Hematopoietic multipotent progenitor cell treated with erythropoietin and hydrocortisone succinate and interleukin-3 and kit ligand, for 15 days (in vitro differentiated cells): ENCODE data around the gene WWC2.

Experiments
- DNase-seq: peaks from one replicate; pipeline ENCODE4 v3.0.0-alpha.2; 2015; ENCODE audit warnings: low spot score

WWC2 gene

DNA sequence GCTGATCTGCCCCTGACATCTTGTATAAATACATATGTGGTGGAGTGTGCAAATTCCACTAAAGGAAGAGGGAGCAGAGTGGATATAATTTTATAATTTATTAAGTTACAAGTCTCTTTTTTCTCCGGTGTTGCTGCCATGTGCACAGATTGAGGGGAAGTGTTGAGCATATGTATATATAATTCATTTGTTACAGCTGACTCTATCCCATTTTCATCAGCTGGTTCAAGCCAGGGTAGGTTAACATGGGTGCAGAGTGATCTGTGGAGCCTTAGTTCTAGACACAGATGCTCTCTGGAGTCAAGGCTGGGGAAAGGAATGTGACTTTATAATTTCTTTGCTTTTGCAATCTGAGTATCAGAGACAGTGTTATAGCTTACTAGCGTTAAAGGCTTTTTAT is 103.5 kb downstream of the WWC2 start:
- no peak for DNase-seq

DNA sequence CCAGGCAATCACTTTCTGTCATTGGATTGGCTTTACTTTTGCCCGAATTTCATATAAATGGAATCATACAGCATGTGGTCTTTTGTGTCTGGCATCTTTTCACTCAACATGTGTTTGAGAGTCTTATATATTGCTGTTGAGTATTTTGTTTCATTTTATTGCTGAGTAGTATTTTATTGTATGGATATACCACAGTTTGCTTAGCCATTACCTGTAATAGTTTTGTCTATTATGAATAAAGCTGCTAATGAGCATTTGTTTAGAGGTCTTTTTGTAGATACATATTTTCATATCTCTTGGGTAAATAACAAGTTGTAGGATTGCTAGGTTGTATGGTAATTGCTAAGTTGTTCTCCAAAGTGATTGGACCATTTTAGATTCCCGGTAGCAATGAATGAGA is 105.7 kb downstream of the WWC2 start:
- DNase-seq, result no peak

DNA sequence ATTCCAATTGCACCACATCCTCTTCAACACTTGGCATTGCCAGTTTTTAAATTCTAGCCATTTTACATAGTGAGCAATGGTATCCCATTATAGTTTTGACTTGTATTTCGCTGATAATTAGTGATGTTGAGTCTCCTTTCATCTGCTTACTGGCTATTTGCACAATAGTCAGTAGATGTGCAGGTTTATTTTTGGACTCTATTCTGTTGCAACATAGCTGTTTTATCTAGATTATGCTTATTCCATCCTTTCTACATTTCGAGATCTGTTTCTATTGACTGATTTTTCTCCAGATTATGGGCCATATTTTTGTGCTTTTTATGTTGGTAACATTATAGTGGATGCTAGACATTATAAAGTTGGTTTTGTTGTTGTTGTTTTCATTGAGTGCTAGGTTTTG is 106.1 kb downstream of the WWC2 start:
- no peak for DNase-seq

DNA sequence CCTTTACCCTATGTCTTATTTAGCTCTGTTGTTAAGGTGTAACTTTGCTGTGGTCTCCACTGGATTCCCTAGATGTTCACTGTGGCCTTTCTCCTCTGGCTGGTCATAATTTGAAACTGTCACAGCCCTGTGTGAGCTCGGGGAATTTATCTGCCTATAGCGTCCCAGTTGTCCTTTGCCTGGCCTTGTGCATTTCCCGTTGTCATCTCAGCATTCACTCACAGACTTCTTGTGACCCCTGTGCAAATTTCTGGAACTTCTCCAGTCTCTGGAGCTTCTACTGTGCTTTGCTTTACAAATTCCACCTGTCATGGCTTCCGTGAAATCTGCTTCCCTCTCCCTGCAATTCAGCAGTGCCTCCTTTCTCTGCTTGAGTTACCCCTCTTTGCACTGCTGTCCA is 106.7 kb downstream of the WWC2 start:
- no peak for DNase-seq

DNA sequence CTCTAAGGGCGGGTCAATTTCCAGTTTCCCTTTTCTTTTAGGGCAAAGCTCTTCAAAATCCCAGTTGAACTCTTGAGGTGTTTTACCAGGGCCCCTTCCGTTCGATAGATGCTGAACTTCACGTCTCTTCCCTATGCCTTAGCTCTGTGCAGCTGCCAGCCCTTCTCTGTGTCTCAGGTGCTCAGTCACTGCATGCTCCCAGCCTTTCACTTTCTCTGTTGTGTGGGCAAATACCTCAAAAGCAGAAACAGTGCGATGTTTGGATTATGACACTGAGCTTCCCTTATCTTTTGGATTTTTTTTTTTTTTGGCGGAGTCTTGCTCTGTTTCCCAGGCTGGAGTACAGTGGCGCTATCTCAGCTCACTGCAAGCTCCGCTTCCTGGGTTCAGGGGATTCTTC is 112.5 kb downstream of the WWC2 start:
- no peak for DNase-seq

DNA sequence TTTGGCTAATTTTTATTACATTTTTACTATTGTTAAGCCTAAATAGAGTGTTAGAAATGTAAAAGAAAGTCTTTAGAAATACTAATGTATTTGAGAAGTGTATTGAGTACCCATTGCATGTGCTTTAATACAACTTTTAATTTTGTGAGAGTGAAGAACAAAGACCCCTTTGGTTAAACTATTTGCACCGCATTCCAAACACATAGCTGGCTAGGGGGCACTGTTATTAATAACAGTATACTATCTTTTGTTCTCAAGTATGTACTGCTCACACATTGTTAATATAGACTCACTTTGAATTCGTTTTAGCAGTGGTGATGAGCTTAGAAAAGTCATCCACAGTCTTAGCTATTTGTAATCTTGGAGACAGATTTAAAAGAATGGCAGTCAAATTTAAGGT is 114.9 kb downstream of the WWC2 start:
- DNase-seq, result no peak

DNA sequence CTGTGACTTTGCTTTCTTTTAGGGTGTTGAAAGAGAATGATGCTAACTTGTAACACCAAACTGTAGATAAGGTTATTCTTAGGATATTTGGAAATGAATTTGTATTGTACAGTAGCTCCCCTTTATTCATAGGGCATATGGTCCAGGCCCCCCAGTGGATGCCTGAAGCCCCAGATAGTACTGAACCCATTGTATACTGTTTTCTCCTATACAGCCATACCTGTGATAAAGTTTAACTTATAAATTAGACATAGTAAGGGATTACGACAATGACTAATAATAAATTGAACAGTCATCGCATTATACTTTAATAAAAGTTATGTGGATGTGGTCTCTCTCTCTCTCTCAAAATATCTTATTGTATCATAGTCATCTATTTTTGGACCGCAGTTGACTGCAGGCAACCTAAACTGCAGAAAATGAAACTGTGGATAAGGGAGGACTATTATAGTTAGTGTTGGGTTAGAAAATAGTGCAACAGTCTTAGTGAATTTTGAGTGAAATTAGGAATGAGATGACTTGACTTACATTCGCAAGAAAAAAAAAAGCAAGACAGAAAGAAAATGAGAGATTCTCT is 115.9 kb downstream of the WWC2 start:
- DNase-seq, result no peak

DNA sequence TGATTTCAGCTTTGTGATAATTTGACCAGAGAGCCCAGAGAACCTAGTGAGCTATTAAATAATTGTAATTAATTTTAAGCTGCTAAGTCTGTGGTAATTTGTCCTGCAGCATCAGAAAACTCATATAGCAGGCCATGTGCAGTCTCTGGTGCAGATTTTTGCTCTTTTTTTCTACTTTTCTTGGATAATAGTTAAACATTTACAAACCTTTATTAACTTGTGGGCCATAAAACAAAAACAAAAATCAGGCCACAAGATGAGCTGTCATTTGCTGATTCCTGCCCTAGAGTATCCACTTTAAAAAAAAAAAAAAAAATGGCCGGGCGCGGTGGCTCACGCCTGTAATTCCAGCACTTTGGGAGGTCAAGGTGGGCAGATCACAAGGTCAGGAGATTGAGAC is 121.2 kb downstream of the WWC2 start:
- DNase-seq, result no peak

DNA sequence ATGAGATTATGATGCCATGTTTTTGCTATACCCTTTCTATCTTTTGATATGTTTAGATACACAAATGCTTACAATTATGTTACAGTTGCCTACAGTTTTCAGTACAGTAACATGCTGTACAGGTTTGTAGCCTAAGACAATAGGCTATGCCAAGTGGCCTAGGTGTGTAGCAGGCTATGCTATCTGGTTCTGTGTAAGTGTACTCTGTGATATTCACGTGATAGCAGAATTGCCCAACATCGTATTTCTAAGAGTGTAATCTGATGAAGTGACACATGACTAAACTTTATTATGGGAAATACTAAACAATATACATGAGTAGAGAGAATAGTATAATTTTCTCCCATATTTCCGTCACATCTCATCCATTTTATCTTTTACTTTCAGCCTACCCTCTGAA is 124.0 kb downstream of the WWC2 start:
- no peak for DNase-seq

DNA sequence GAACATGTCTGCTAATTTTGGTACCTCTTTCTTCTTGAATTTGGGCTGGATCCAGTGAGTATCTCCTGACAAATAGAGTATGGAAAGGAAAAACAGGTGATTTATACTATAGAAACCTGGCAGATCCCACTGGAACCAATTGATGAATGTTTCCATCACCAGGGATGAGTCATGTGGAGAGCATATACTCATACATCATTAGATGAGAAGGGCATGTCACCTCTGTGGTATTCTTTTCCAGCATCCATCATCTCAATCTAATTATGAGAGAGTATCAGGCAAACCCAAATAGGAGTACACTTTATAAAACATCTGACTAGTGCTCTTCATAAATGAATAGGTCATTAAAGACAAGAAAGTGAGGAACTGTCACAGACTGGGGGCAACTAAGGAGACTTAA is 130.3 kb downstream of the WWC2 start:
- no peak for DNase-seq

DNA sequence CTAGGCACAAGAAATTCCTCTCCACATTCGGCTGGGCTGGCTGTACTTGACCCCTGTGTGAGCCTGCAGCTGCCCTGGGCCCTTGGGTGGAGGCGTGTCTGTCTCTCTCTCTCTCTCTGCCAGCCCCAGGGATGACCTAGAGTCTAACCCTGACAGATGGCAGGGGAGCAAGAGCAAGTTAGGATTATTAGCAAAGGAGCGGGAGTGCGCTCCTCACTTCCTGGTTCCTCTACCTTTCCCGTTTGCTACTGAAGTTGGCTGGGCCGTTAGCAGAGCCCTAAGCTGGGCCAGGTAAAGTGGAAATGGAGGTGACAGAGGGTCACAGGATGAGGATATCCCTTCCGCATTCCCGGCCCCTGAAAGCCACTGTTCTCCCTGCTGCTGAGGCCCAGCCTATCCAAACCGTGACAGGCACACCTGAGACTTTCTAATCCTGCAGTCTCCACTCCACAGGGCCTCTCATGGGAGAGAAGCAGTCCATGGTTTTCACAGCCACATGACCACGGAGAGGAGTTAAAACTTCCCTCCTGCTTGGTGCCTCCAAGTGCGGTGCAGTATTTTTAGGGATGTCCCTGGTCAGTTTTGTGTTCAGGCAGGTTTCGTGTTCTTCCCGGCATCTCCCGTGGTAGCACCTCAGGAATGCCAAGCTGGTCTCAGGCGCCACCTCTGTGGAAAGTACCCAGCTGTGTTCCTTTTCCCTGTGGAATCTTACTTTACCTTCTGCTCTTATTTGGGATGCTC is 141.7 kb downstream of the WWC2 start:
- no peak for DNase-seq

DNA sequence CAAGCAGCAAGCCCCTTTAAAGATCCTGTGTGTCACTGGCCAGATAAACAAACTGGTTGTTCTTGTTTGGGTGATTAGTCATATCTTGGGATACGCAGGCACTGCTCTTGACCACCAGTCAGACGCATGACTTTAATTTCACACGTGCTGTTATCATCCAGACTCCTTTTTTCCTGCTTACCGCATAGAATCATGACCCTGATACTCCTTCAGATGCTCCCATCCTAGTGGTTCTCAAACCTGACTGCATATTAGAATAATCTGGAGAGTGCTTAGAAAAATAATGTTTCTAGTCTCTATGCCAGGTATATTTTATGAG is 142.2 kb downstream of the WWC2 start:
- DNase-seq, result peak; percentile 53

DNA sequence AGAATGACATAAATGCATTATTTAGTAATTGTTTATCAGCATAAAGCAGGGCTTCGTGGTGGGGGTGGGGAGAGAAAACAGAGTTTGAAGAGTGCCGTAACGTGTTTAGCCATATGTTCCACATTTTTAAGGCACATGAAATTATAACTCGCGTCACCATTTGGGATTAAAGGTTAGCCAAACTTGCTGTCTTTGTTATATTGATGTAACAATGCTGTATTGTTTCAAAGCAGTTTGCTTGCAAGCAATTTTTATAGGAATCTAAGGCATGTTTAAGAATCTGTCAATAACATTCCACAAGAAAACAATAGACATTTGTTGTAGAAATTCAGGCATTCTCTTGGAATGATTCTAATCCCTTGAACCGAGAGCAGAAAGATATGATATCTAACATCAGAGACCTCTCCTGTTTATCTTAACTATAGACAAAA is 142.7 kb downstream of the WWC2 start:
- DNase-seq, result peak; percentile 37

DNA sequence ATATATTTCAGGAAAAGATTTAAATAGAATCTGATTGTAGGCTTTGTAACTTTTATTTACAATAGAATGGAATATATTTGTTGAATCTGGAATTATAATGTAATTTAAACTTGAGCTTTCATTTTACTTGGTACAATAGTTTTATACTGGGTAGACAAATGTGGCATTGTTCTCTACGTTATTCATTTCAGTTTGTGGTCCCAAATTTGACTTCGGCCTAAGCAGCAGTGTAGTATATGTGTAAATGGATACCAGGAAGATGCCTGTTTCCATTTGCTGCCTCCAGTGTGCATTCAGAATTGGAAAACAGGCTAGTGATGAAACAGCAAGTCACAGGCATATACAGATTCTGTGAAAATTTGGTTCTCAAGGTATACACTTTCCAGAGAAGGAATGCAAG is 143.2 kb downstream of the WWC2 start:
- no peak for DNase-seq

DNA sequence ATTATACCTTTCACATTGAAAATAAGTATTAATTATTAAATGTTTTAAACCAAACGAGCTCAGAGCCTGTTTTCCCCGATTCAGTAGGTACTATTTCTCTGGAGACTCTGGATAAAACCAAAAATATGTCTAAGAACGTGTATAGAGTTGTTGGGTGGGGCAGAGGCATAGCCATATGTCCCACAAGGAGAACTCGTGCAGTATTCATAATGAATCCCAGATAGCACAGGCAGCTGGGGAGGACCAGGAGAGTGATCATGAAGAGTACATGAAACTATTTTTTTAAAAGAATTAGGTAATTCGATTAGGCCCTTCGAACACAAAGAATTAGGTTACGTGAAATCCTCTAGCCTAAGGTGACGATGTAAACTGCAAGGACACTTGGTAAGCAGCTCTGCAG is 145.0 kb downstream of the WWC2 start:
- DNase-seq, result no peak

DNA sequence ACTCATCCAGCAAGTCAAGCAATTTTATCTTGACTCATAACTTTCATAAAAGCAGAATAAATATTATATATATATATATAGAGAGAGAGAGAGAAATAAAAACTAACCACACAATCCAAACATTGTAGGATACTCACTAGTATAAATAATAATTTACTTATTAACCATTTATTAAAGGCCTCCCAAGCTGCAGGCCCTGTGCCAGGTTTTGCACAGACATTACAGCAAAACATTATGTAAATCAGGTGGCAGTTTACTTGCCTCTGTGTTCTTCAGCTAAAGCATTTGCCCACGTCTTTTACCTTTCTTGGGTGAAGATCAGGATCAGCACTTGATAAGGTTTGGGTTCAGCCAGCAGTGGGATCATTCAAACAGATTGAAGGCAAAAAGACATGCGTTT is 145.4 kb downstream of the WWC2 start:
- DNase-seq, result no peak

DNA sequence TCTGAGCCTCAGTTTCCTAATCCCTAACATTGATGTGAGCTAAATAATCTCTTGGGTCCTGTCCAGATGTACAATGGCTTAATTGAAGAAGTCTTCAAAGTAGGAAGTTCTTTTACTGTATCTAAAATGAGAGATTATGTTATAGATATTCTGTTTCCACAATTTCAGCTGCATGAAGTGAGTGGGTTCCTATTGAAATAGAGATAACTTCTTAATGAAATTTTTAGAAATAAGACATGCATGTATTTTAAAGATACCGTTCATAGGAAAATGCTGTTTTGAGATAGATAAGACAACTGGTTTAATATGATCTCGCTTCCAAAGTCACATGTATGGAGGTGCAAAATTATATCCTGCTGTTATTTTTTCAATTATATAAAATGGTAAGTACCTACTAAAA is 149.1 kb downstream of the WWC2 start:
- peak; percentile 42 for DNase-seq

DNA sequence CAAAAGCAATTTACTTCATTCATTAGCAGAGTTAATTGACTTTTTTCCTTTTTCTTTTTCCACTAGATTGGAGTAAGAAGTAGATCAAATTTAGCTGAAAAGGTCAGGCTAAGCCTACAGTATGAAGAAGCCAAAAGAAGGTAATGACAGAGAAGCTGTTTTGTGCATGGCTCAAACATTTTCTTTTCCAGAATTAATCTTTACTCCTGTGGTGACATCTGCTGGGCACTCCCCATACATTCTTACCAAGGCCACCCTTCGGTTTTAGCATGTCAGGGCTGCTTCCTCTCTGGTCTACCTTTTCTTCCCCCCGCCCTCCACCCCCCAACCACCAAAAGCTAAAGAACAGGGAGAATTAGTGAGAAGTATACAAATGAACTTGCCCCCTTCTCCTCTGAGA is 150.8 kb downstream of the WWC2 start:
- DNase-seq, result peak; percentile 56

DNA sequence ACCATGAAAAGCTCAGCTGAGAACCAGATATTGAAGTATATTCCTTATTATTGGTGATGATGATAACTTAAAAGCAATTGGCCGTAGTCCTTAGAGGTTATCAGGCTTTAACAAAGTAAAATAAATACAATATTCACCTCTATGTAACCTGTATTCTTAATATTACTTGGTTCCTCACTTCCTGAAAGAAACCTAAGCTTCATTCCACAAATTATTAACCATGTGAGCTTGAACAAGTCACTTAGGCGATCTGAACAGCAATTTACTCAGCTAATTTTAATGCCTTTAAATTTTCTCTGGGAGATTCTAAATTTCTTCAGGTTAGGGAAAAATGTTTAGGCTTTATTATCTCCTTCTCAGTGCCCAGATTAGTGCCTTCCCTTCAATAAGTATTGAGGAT is 151.8 kb downstream of the WWC2 start:
- no peak for DNase-seq

DNA sequence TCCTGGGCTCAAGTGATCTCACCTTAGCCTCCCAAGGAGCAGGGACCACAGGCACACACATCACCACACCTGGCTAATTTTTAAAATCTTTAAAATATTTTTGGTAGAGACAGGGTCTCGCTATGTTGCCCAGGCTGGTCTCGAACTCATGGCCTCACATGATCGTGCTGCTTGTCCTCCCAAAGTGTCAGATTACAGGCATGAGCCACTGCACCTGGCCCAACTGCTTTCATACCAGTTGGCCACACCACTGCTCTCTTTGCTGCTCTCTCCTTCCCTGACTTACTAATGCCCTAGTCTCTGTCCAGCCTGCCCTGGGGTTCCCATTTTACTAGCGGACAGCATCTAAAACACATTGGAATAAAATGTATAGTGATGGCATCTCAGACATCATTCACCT is 153.9 kb downstream of the WWC2 start:
- no peak for DNase-seq

DNA sequence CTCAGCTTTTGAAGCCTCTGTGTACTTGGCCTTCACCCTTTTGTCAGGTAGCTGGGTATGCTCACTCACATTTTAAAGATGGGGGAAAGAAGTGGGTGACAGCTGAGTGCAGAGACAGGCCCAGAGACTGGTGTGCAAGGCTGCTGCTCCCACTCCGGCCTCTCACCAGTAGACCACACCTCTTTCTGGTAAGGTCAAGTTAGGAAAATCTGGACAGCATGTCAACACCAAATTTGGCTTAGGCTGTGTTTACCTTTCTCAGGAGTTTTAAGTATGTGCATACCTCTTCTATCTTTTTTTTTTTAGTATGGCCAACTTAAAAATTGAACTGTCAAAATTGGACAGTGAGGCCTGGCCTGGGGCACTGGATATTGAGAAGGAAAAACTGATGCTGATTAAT is 154.4 kb downstream of the WWC2 start:
- DNase-seq, result no peak

DNA sequence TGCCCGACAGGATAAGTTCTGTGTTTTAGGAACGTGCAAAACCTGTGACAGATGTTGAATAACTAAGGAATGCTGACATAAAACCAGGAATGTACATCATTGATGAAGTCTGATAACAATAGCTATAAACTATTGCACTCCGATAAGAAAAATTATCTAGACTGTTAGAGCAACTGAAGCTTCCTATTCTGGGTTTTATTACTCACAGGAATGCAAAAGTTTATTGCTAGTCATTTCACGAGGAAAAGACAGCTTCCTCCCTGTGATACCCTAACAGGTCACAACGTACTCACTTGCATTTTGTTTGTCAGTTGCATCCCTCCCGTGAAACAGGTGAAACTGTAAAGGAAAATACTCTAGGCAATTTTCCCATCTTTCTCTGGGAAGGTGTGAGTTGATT is 155.1 kb downstream of the WWC2 start:
- no peak for DNase-seq

DNA sequence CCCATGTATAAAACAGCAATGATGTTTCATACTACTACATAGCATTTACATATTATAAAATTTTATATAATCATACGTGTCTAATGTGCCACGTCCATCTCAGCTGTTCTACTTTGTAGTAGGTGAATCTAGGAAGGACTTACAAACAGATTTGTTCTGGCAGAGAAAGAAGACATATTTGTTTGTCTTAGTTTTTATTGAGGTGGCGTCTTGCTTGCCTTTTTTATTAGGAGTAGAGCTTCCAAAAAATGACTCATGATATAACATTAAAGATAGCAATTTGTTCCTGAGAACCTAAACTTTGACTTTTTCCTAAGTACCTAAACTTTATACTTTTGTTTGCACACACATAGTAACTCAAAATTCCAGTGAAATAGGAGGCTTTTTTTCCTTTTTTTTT is 156.4 kb downstream of the WWC2 start:
- DNase-seq, result no peak

DNA sequence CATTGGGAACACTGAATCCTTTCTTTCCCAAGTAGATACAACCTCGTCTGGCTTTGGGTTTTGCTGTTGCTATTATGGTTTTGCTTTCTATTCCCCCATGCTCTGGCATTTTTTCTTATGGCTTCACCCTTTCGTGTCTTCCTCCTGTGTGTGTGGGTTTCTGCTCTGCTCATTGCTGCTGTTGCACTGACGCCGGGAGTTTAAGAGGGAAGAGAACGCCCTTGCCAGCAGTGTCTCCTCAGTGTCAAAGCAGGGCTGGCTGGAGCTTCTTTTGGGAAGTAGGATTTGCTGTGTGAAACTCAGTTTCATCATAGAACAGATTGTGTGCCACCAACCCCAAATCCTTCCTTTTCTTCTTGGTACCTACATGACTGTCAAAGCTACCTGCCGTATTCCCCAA is 157.3 kb downstream of the WWC2 start:
- DNase-seq, result no peak
